ENCODE data around the gene BANF1. TPM values are rescaled to one million over a fixed set of nuclear protein-coding genes. Genes with fewer than 3 reads are reported as not detected.

BANF1 gene
- total and polyA plus RNA-seq, 9 of the 15 experiments (the other 6 are each of a cell fraction or from before 2014, with no cell fraction given): 108 to 651 (median 263) TPM

DNA sequence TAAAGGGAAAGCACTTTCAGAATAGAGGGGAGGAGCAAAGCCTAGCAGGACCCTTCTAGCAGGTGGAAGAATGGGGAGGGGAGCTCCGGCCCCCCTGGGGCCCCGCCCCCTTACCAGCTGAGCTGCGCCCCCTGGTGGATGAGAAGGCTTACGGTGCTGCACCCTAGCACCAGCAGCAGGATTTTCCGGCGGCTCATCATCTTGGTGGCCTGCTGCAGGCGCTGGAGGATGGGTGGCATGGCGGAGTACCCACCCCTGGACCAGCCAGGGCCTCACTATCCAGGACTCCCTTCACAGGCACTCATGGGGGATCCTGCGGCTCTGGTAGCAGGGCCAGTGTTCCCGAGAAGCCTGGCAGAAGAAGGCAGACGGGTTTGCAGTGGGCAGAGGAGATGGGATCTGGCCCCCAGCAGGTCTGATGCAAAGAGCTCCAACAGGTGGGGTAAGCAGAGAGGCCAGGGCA lies 42.9 kb downstream of the BANF1 start (continued):
- TF ChIP-seq, protein P1, sequence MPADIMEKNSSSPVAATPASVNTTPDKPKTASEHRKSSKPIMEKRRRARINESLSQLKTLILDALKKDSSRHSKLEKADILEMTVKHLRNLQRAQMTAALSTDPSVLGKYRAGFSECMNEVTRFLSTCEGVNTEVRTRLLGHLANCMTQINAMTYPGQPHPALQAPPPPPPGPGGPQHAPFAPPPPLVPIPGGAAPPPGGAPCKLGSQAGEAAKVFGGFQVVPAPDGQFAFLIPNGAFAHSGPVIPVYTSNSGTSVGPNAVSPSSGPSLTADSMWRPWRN (IDR thresholded peaks at IDR 0.05; ENCODE audit: low read depth): no peak
- TF ChIP-seq, protein P2, sequence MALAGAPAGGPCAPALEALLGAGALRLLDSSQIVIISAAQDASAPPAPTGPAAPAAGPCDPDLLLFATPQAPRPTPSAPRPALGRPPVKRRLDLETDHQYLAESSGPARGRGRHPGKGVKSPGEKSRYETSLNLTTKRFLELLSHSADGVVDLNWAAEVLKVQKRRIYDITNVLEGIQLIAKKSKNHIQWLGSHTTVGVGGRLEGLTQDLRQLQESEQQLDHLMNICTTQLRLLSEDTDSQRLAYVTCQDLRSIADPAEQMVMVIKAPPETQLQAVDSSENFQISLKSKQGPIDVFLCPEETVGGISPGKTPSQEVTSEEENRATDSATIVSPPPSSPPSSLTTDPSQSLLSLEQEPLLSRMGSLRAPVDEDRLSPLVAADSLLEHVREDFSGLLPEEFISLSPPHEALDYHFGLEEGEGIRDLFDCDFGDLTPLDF (CRISPR knock-in tag; IDR thresholded peaks at IDR 0.05): no peak
- TF ChIP-seq, protein P3, sequence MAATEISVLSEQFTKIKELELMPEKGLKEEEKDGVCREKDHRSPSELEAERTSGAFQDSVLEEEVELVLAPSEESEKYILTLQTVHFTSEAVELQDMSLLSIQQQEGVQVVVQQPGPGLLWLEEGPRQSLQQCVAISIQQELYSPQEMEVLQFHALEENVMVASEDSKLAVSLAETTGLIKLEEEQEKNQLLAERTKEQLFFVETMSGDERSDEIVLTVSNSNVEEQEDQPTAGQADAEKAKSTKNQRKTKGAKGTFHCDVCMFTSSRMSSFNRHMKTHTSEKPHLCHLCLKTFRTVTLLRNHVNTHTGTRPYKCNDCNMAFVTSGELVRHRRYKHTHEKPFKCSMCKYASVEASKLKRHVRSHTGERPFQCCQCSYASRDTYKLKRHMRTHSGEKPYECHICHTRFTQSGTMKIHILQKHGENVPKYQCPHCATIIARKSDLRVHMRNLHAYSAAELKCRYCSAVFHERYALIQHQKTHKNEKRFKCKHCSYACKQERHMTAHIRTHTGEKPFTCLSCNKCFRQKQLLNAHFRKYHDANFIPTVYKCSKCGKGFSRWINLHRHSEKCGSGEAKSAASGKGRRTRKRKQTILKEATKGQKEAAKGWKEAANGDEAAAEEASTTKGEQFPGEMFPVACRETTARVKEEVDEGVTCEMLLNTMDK (IDR thresholded peaks at IDR 0.05; ENCODE audit: borderline replicate concordance, insufficient read depth, low read depth, low read length, poor library complexity, severe bottlenecking): peak; percentile 88
- TF ChIP-seq MCM3 (IDR thresholded peaks at IDR 0.05): no peak
- no peak for TF ChIP-seq RBM17 (IDR thresholded peaks at IDR 0.05; ENCODE audit: borderline replicate concordance, low read depth, low read length)
- TF ChIP-seq, protein P4, sequence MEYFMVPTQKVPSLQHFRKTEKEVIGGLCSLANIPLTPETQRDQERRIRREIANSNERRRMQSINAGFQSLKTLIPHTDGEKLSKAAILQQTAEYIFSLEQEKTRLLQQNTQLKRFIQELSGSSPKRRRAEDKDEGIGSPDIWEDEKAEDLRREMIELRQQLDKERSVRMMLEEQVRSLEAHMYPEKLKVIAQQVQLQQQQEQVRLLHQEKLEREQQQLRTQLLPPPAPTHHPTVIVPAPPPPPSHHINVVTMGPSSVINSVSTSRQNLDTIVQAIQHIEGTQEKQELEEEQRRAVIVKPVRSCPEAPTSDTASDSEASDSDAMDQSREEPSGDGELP (CRISPR knock-in tag; IDR thresholded peaks at IDR 0.05; ENCODE audit: borderline replicate concordance): peak; percentile 99
- TF ChIP-seq RBM34 (IDR thresholded peaks at IDR 0.05; ENCODE audit: borderline replicate concordance, insufficient read depth, low read length): no peak
- TF ChIP-seq MAZ (CRISPR knock-in tag; conservative IDR thresholded peaks at IDR 0.05 in 1 of 2, IDR thresholded peaks at IDR 0.05 in 1 of 2): peak; percentile 68 to 96
- TF ChIP-seq ZNF644 (tag; IDR thresholded peaks at IDR 0.05; ENCODE audit: low read depth): no peak
- no peak for TF ChIP-seq ZBTB8A (IDR thresholded peaks at IDR 0.05; ENCODE audit: partially characterized antibody)
- TF ChIP-seq JUND (IDR thresholded peaks at IDR 0.05; ENCODE audit: borderline replicate concordance, low read depth, low read length): 0 out of 2 replicates have a peak, but pooled peaks have one; percentile 39
- no peak; the same call in 2 of the 3 replicates for TF ChIP-seq JUND (tag; IDR thresholded peaks at IDR 0.05; ENCODE audit: borderline replicate concordance, low read depth, low read length)
- no peak for TF ChIP-seq SMAD3 (CRISPR knock-in tag; conservative IDR thresholded peaks at IDR 0.05)
- TF ChIP-seq CTBP1 (IDR thresholded peaks at IDR 0.05; ENCODE audit: borderline replicate concordance): peak; percentile 73; the same call in 1 of the 2 replicates
- no peak for TF ChIP-seq GATAD2A (IDR thresholded peaks at IDR 0.05)
- TF ChIP-seq PRPF4 (IDR thresholded peaks at IDR 0.05; ENCODE audit: insufficient read depth, low read depth, low read length, poor library complexity, severe bottlenecking): no peak
